K562 (cell line): ENCODE data around the gene GGPS1. TPM values are rescaled to one million over a fixed set of nuclear protein-coding genes. Genes with fewer than 3 reads are reported as not detected.

Experiments
- ATAC-seq: fragments of 200-7000 bp; cut with Tn5 transposase; 3 replicates; pipeline ENCODE4 v1.9.1; 2020; ENCODE audit warnings: moderate library complexity
- BruUV-seq: library from RNA; stranded (reverse); fragments of 400-500 nt; replicated peaks from 2 replicates; lab custom pipeline; 2021; lab: Mats Ljungman, UMichigan
- CTCF ChIA-PET: fragments of 300-600 bp; formaldehyde crosslinking; extraction: SDS; loops from one replicate; lab custom pipeline; 2021; ENCODE audit warnings: low intra/inter-chr PET ratio; lab: Yijun Ruan, JAX
- POLR2A ChIA-PET: fragments of 300-600, 350-650 bp; sonication (Branson Sonifier 250); formaldehyde crosslinking; extraction: SDS; loops from one replicate; lab custom pipeline; 2021; ENCODE audit warnings: antibody characterized with exemption, inconsistent platforms; lab: Yijun Ruan, JAX
- DNase-seq, 4 experiments: peaks; one replicate each; pipeline versions ENCODE4 v3.0.0 to v3.0.0-alpha.2; 2011 to 2018; ENCODE audit warnings: low spot score in 3 of 4, mixed read lengths in 3 of 4; ENCODE audit errors: extremely low read depth in 1 of 4
- FAIRE-seq: peaks from 2 replicates; lab custom pipeline; 2011; peaks lifted over from hg19 to GRCh38; lab: Jason Lieb, UNC
- H2AFZ ChIP-seq: 2 replicates; pipeline ENCODE4 v1.6.0; 2011; ENCODE audit warnings: low read depth, low read length, control low read depth, inconsistent platforms
- H3K27ac ChIP-seq: fragments of 200-600 bp; 3 replicates; pipeline ENCODE4 v1.8.0; 2011; ENCODE audit warnings: low read depth, mild to moderate bottlenecking, control low read depth, inconsistent platforms, low read length, moderate library complexity, mixed read lengths; ENCODE audit errors: extremely low read depth
- H3K27me3 ChIP-seq, 2 experiments: fragments of 300-600 bp in 1 of 2; 2 replicates in 1 of 2; 3 replicates in 1 of 2; pipeline versions ENCODE4 v1.6.0 to v1.8.0; 2011; ENCODE audit warnings: inconsistent platforms in 2 of 2, low read length in 2 of 2, mild to moderate bottlenecking in 1 of 2, mixed read lengths in 1 of 2, moderate library complexity in 1 of 2; ENCODE audit not compliant: control insufficient read depth in 2 of 2, insufficient read depth in 2 of 2
- H3K36me3 ChIP-seq: fragments of 300-600 bp; 3 replicates; pipeline ENCODE4 v1.8.0; 2011; ENCODE audit warnings: mild to moderate bottlenecking, low read length, inconsistent platforms; ENCODE audit not compliant: control insufficient read depth, insufficient read depth
- H3K4me1 ChIP-seq, 2 experiments: fragments of 200-600 bp in 1 of 2; replicated peaks in 1 of 2; 2 replicates in 1 of 2; 3 replicates in 1 of 2; pipeline versions ENCODE4 v1.5.1 to v1.8.0; 2011; ENCODE audit warnings: inconsistent platforms in 2 of 2, low read length in 2 of 2, mild to moderate bottlenecking in 1 of 2, mixed read lengths in 1 of 2, moderate library complexity in 1 of 2; ENCODE audit not compliant: control insufficient read depth in 2 of 2, insufficient read depth in 2 of 2
- H3K4me2 ChIP-seq: 2 replicates; pipeline ENCODE4 v1.6.1; 2011; ENCODE audit warnings: low read length, control low read depth, inconsistent platforms, mixed read lengths; ENCODE audit not compliant: insufficient read depth
- H3K4me3 ChIP-seq: fragments of 200-600 bp; sonication (generic), shearing (Covaris generic); 2 replicates; pipeline ENCODE4 v1.5.1; 2016; ENCODE audit warnings: control low read depth, inconsistent platforms
- H3K79me2 ChIP-seq: fragments of 200-600 bp; 3 replicates; pipeline ENCODE4 v1.8.0; 2011; ENCODE audit warnings: low read length, inconsistent platforms; ENCODE audit not compliant: control insufficient read depth, insufficient read depth
- H3K9ac ChIP-seq, 2 experiments: 2 replicates each; pipeline versions ENCODE4 v1.6.0 to v1.6.1; 2011; ENCODE audit warnings: low read depth in 2 of 2, low read length in 2 of 2, control low read depth in 1 of 2, inconsistent platforms in 1 of 2, mild to moderate bottlenecking in 1 of 2, mixed read lengths in 1 of 2; ENCODE audit not compliant: insufficient read depth in 1 of 2
- H3K9me1 ChIP-seq: one replicate; pipeline ENCODE4 v1.6.0; 2011; ENCODE audit warnings: inconsistent platforms, mild to moderate bottlenecking, low read length, moderate library complexity; ENCODE audit not compliant: control insufficient read depth, insufficient read depth
- H3K9me3 ChIP-seq: replicated peaks from 2 replicates; pipeline ENCODE4 v1.5.1; 2011; ENCODE audit warnings: low read depth, low read length, inconsistent platforms; ENCODE audit not compliant: control insufficient read depth, insufficient read depth
- H4K20me1 ChIP-seq: replicated peaks from 2 replicates; pipeline ENCODE4 v1.6.1; 2011; ENCODE audit warnings: low read length, inconsistent platforms, mixed read lengths; ENCODE audit not compliant: control insufficient read depth, insufficient read depth
- DMBX1 ChIP-seq: fragments of 250-450 bp; sonication (Bioruptor Pico); IDR thresholded peaks from 2 replicates; pipeline ENCODE4 v1.8.0; 2022; ENCODE audit warnings: inconsistent platforms, mild to moderate bottlenecking, moderate library complexity, borderline replicate concordance
- MNT ChIP-seq, 2 experiments: fragments of 450-650 bp; conservative IDR thresholded peaks; 2 replicates each; pipeline ENCODE4 v1.6.1; 2017; ENCODE audit warnings: mild to moderate bottlenecking in 2 of 2, moderate library complexity in 2 of 2
- NFIC ChIP-seq: fragments of 450-650 bp; IDR thresholded peaks from 2 replicates; pipeline ENCODE4 v1.6.1; 2017; ENCODE audit warnings: mild to moderate bottlenecking, inconsistent platforms
- NR1H2 ChIP-seq: sonication (generic); formaldehyde crosslinking; IDR thresholded peaks from 2 replicates; pipeline ENCODE4 v1.4.0; 2020; ENCODE audit warnings: mild to moderate bottlenecking, missing genetic modification reagents
- NUFIP1 ChIP-seq: fragments of 450-650 bp; IDR thresholded peaks from 2 replicates; pipeline ENCODE4 v1.6.1; 2018; ENCODE audit not compliant: partially characterized antibody
- SPI1 ChIP-seq: IDR thresholded peaks from 2 replicates; pipeline ENCODE4 v1.6.1; 2011; ENCODE audit warnings: low read depth, low read length, control low read depth, borderline replicate concordance
- TARDBP ChIP-seq: fragments of 450-650 bp; IDR thresholded peaks from 2 replicates; pipeline ENCODE4 v1.6.1; 2016
- TCF7L2 ChIP-seq: fragments of 150-350 bp; IDR thresholded peaks from 2 replicates; pipeline ENCODE4 v1.6.1; 2016; ENCODE audit warnings: low read depth, mild to moderate bottlenecking, low read length, moderate library complexity
- TEAD2 ChIP-seq: fragments of 450-650 bp; IDR thresholded peaks from 2 replicates; pipeline ENCODE4 v1.6.1; 2016; ENCODE audit warnings: missing genetic modification characterization, control low read depth, missing compliant biosample characterization
- TEAD4 ChIP-seq, 2 experiments: sonication (generic) in 1 of 2; formaldehyde crosslinking in 1 of 2; IDR thresholded peaks; 2 replicates each; pipeline versions ENCODE4 v1.6.1 to v1.8.0; 2012 to 2022; ENCODE audit warnings: borderline replicate concordance in 1 of 2, inconsistent platforms in 1 of 2, low read length in 1 of 2, mild to moderate bottlenecking in 1 of 2, missing genetic modification reagents in 1 of 2
- TFAP4 ChIP-seq: sonication (generic); formaldehyde crosslinking; IDR thresholded peaks from 2 replicates; pipeline ENCODE4 v1.8.0; 2022; ENCODE audit warnings: missing genetic modification reagents, mild to moderate bottlenecking, moderate library complexity, borderline replicate concordance
- ZMIZ1 ChIP-seq, 2 experiments: fragments of 150-350 bp in 1 of 2; IDR thresholded peaks; 2 replicates each; pipeline ENCODE4 v1.6.1; 2012 to 2016; ENCODE audit warnings: low read depth in 2 of 2, low read length in 2 of 2, mild to moderate bottlenecking in 1 of 2, moderate library complexity in 1 of 2
- ZNF41 ChIP-seq: fragments of 250-450 bp; sonication (Bioruptor Pico); conservative IDR thresholded peaks from 2 replicates; pipeline ENCODE4 v1.4.0; 2020; ENCODE audit warnings: mild to moderate bottlenecking
- ZNF717 ChIP-seq: fragments of 250-450 bp; sonication (Bioruptor Pico); IDR thresholded peaks from 2 replicates; pipeline ENCODE4 v1.5.0; 2021
- WGBS: fragments of 100-300 bp; shearing (Covaris generic); methylation state at CpG from one replicate; pipeline ENCODE4 v1.1.6; 2016; ENCODE audit warnings: low coverage, mixed read lengths; ENCODE audit not compliant: insufficient coverage; ENCODE audit errors: missing lambda C conversion rate; 5-methylcytosine and 5-hydroxymethylcytosine counted together
- in situ Hi-C: fragments of 300-500 bp; cut with MboI; formaldehyde crosslinking; loops from 4 replicates; pipeline ENCODE4 v1.15.0; 2018; ENCODE audit warnings: inconsistent platforms, mixed read lengths
- intact Hi-C: fragments of 100-400 bp; cut with micrococcal nuclease; formaldehyde crosslinking; loops from 2 replicates; pipeline ENCODE4 v1.14.2; 2022
- polyA plus RNA-seq, 8 experiments: library from polyadenylated mRNA; depleted of rRNA in 4 of 8; stranded (reverse) in 5 of 8; unstranded in 3 of 8; fragments of >200 nt; fragmentation: Nextera tagmentation in 2 of 8; fragmentation: Illumina TruSeq in 1 of 8; extraction: Ambion mirVana in 2 of 8; extraction: Trizol in 1 of 8; gene quantifications; 2 replicates each; pipeline versions ENCODE4 v1.2.1 to v1.2.3, GENCODE V29; 2011 to 2014; ENCODE audit warnings: inconsistent platforms in 1 of 8, missing spikeins in 1 of 8
- total RNA-seq, 7 experiments: library from RNA; depleted of rRNA in 6 of 7; stranded (reverse); fragments of >200 nt in 6 of 7; fragmentation: Illumina TruSeq in 2 of 7; extraction: Trizol in 2 of 7; gene quantifications; 2 replicates each; pipeline versions ENCODE4 v1.2.1 to v1.2.3, GENCODE V29; 2011 to 2021; ENCODE audit warnings: low replicate concordance in 1 of 7

Gene GGPS1
- total and polyA plus RNA-seq, 9 of the 15 experiments (the other 6 are each of a cell fraction or from before 2014, with no cell fraction given) = 18.8 to 104 (median 56.3) TPM

GRCh38 chr1:235313931-235314678, 14.3 kb upstream of the GGPS1 start (continued):
- TF ChIP-seq TEAD4 (IDR thresholded peaks at IDR 0.05; ENCODE audit: low read length) (no peak), TEAD4 (CRISPR knock-in tag; IDR thresholded peaks at IDR 0.05; ENCODE audit: borderline replicate concordance) (no peak), NUFIP1 (no peak), ZNF41 (CRISPR knock-in tag) (no peak), TEAD2 (tag) (no peak), ZNF717 (CRISPR knock-in tag) (no peak), TARDBP (no peak)
- TF ChIP-seq, all 486 proteins: peak for 0

- Histone ChIP-seq H3K27ac (no peak overlapping the region), H3K4me2 (no peak overlapping the region), H3K4me3 (no peak overlapping the region), H2AFZ (no peak overlapping the region), H3K27me3 (no peaks in the 10 kb centered on the region), H4K20me1 (no peaks in the 10 kb centered on the region), H3K9me1 (no peaks in the 10 kb centered on the region), H3K9ac (no peak overlapping the region), H3K9me3 (no peaks in the 10 kb centered on the region), H3K36me3 (peaks cover 34% of the 10 kb centered on the region), H3K79me2 (peaks cover 95% of the 10 kb centered on the region), H3K4me1 (no peaks in the 10 kb centered on the region; a peak in 2 of 5 replicates)
- POLR2A ChIA-PET = interaction anchor here (0.9 to 7.3 kb wide), 5 partner anchors 10 to 40 kb away, joined by 3 to 38 read pairs (median 5); partner anchors contain the start of genes ARID4B and GGPS1
- intact Hi-C loops (no loop called here), in situ Hi-C loops (no loop called here)
- 78% methylated on average over 5 of the region's 5 CpGs for WGBS
- DNase-seq (no peak), ATAC-seq (peak; percentile 23), FAIRE-seq (no peak)
- CTCF ChIA-PET = no interaction called here
- BruUV-seq = no TSS peak
- TF ChIP-seq TFAP4 (CRISPR knock-in tag) (no peak), NFIC (0 out of 2 replicates have a peak, but pooled peaks have one; percentile 2), ZMIZ1 (IDR thresholded peaks at IDR 0.05; ENCODE audit: low read depth in 2 of 2, low read length in 2 of 2) (no peak), MNT (conservative IDR thresholded peaks at IDR 0.05) (0 out of 4 replicates have a peak, but pooled peaks of 1 of the 2 experiments have one; percentile 5), TCF7L2 (0 out of 2 replicates have a peak, but pooled peaks have one; percentile 21), DMBX1 (CRISPR knock-in tag) (no peak), NR1H2 (CRISPR knock-in tag) (no peak), SPI1 (no peak)
Observed at GRCh38 chr1:235315173-235315572, 13.2 kb upstream of the GGPS1 start.
